GM23338 (cell line): ENCODE results near the gene CORO1C. TPM values are rescaled to one million over a fixed set of nuclear protein-coding genes. Genes with fewer than 3 reads are reported as not detected.

Experiments
- ATAC-seq: fragments of 200-7000 bp; cut with Tn5 transposase; 3 replicates; pipeline ENCODE4 v1.9.1; 2020
- DNase-seq: peaks from one replicate; pipeline ENCODE4 v3.0.0-alpha.2; 2015; ENCODE audit warnings: low spot score
- H2AFZ ChIP-seq: fragments of 200-600 bp; sonication (generic); 2 replicates; pipeline ENCODE4 v1.8.0; 2016; ENCODE audit warnings: antibody characterized with exemption, mild to moderate bottlenecking, moderate library complexity
- H3F3A ChIP-seq: fragments of 200-600 bp; sonication (generic); replicated peaks from 2 replicates; pipeline ENCODE4 v1.8.0; 2017; ENCODE audit warnings: antibody characterized with exemption, mixed run types, low read depth
- H3K27ac ChIP-seq: fragments of 200-600 bp; sonication (generic); 2 replicates; pipeline ENCODE4 v1.6.1; 2016; ENCODE audit warnings: low read depth
- H3K27me3 ChIP-seq: fragments of 200-600 bp; sonication (generic); 2 replicates; pipeline ENCODE4 v1.8.0; 2016; ENCODE audit warnings: mild to moderate bottlenecking, mixed run types, moderate library complexity; ENCODE audit not compliant: insufficient read depth
- H3K36me3 ChIP-seq: fragments of 200-600 bp; sonication (generic); 2 replicates; pipeline ENCODE4 v1.8.0; 2016; ENCODE audit warnings: mild to moderate bottlenecking; ENCODE audit not compliant: insufficient read depth
- H3K4me1 ChIP-seq: fragments of 200-600 bp; sonication (generic); 2 replicates; pipeline ENCODE4 v1.8.0; 2016; ENCODE audit warnings: mild to moderate bottlenecking, moderate library complexity; ENCODE audit not compliant: insufficient read depth
- H3K4me2 ChIP-seq: fragments of 200-600 bp; sonication (generic); 2 replicates; pipeline ENCODE4 v1.7.1; 2017; ENCODE audit warnings: mixed run types
- H3K4me3 ChIP-seq: fragments of 200-600 bp; sonication (generic); 2 replicates; pipeline ENCODE4 v1.6.1; 2016; ENCODE audit warnings: mixed run types
- H3K79me2 ChIP-seq: fragments of 200-600 bp; sonication (generic); replicated peaks from 2 replicates; pipeline ENCODE4 v1.8.0; 2017; ENCODE audit warnings: mild to moderate bottlenecking; ENCODE audit not compliant: insufficient read depth
- H3K9me2 ChIP-seq: fragments of 200-600 bp; sonication (generic); 2 replicates; pipeline ENCODE4 v1.8.0; 2017; ENCODE audit not compliant: insufficient read depth
- H4K20me1 ChIP-seq: fragments of 200-600 bp; sonication (generic); replicated peaks from 2 replicates; pipeline ENCODE4 v1.8.0; 2017; ENCODE audit warnings: mild to moderate bottlenecking; ENCODE audit not compliant: insufficient read depth
- H3K27ac Mint-ChIP-seq: 2 replicates; pipeline ENCODE4 v1.8.0; 2020; ENCODE audit warnings: inconsistent platforms, mild to moderate bottlenecking, moderate library complexity, mixed read lengths
- H3K27me3 Mint-ChIP-seq: 3 replicates; pipeline ENCODE4 v1.8.0; 2022; ENCODE audit warnings: low read depth, mild to moderate bottlenecking, moderate library complexity, mixed read lengths, inconsistent platforms; ENCODE audit not compliant: insufficient read depth, poor library complexity
- H3K36me3 Mint-ChIP-seq: 3 replicates; pipeline ENCODE4 v1.8.0; 2021; ENCODE audit warnings: low read depth, mild to moderate bottlenecking, inconsistent platforms, moderate library complexity, mixed read lengths
- H3K4me1 Mint-ChIP-seq: 3 replicates; pipeline ENCODE4 v1.8.0; 2020; ENCODE audit warnings: mild to moderate bottlenecking, inconsistent platforms, mixed read lengths
- H3K4me3 Mint-ChIP-seq: 3 replicates; pipeline ENCODE4 v1.8.0; 2021; ENCODE audit warnings: moderate library complexity, mild to moderate bottlenecking, inconsistent platforms, mixed read lengths
- H3K9me3 Mint-ChIP-seq: 3 replicates; pipeline ENCODE4 v1.8.0; 2020; ENCODE audit warnings: moderate library complexity, mild to moderate bottlenecking, inconsistent platforms, mixed read lengths
- CREB1 ChIP-seq: fragments of 250-450 bp; sonication (Bioruptor Pico); IDR thresholded peaks from 2 replicates; pipeline ENCODE4 v1.5.0; 2020; ENCODE audit warnings: low read depth, mild to moderate bottlenecking, moderate library complexity
- EZH2 ChIP-seq: fragments of 200-600 bp; sonication (generic); IDR thresholded peaks from one replicate; pipeline ENCODE4 v1.8.0; 2017; ENCODE audit warnings: antibody characterized with exemption, mild to moderate bottlenecking, low read depth; ENCODE audit not compliant: unreplicated experiment
- EZH2phosphoT487 ChIP-seq: fragments of 200-600 bp; sonication (generic); IDR thresholded peaks from one replicate; pipeline ENCODE4 v1.8.1; 2018; ENCODE audit warnings: antibody characterized with exemption; ENCODE audit not compliant: unreplicated experiment
- JUNB ChIP-seq: IDR thresholded peaks from one replicate; pipeline ENCODE4 v1.6.1; 2016; ENCODE audit warnings: antibody characterized with exemption; ENCODE audit not compliant: unreplicated experiment
- NANOG ChIP-seq: IDR thresholded peaks from 2 replicates; pipeline ENCODE4 v1.6.1; 2016; ENCODE audit warnings: antibody characterized with exemption, borderline replicate concordance
- POLR2AphosphoS5 ChIP-seq: IDR thresholded peaks from 2 replicates; pipeline ENCODE4 v1.6.1; 2016; ENCODE audit warnings: antibody characterized with exemption, low read depth
- STAT1 ChIP-seq: IDR thresholded peaks from one replicate; pipeline ENCODE4 v1.6.1; 2016; ENCODE audit warnings: antibody characterized with exemption; ENCODE audit not compliant: unreplicated experiment
- polyA plus RNA-seq: library from polyadenylated mRNA; unstranded; fragments of >200 nt; fragmentation: Nextera tagmentation; extraction: Ambion mirVana; gene quantifications from 2 replicates; pipeline ENCODE4 v1.2.1, GENCODE V29; 2016
- total RNA-seq: library from RNA; depleted of rRNA; stranded (reverse); fragments of >200 nt; shearing (Covaris generic); gene quantifications from 2 replicates; pipeline ENCODE4 v1.2.3, GENCODE V29; 2014
- TF ChIP-seq, protein P1 (sequence below), 2 experiments: fragments of 200-600 bp in 1 of 2; sonication (generic) in 1 of 2; conservative IDR thresholded peaks; 2 replicates each; pipeline versions ENCODE4 v1.5.1 to v1.6.1; 2016 to 2017; ENCODE audit warnings: antibody characterized with exemption in 2 of 2, low read depth in 2 of 2, mild to moderate bottlenecking in 2 of 2, moderate library complexity in 1 of 2
- TF ChIP-seq, protein P2 (sequence below): fragments of 250-450 bp; sonication (Bioruptor Pico); IDR thresholded peaks from 2 replicates; pipeline ENCODE4 v1.5.0; 2020; ENCODE audit warnings: mild to moderate bottlenecking, moderate library complexity
- TF ChIP-seq, protein P3 (sequence below): IDR thresholded peaks from one replicate; pipeline ENCODE4 v1.6.1; 2018; ENCODE audit warnings: antibody characterized with exemption; ENCODE audit not compliant: unreplicated experiment
- TF ChIP-seq, protein P4 (sequence below): IDR thresholded peaks from 2 replicates; pipeline ENCODE4 v1.6.1; 2016; ENCODE audit warnings: antibody characterized with exemption

CORO1C gene
- total and polyA plus RNA-seq, 2 experiments from 2014 or later = 59.2 to 89.5 TPM

DNA sequence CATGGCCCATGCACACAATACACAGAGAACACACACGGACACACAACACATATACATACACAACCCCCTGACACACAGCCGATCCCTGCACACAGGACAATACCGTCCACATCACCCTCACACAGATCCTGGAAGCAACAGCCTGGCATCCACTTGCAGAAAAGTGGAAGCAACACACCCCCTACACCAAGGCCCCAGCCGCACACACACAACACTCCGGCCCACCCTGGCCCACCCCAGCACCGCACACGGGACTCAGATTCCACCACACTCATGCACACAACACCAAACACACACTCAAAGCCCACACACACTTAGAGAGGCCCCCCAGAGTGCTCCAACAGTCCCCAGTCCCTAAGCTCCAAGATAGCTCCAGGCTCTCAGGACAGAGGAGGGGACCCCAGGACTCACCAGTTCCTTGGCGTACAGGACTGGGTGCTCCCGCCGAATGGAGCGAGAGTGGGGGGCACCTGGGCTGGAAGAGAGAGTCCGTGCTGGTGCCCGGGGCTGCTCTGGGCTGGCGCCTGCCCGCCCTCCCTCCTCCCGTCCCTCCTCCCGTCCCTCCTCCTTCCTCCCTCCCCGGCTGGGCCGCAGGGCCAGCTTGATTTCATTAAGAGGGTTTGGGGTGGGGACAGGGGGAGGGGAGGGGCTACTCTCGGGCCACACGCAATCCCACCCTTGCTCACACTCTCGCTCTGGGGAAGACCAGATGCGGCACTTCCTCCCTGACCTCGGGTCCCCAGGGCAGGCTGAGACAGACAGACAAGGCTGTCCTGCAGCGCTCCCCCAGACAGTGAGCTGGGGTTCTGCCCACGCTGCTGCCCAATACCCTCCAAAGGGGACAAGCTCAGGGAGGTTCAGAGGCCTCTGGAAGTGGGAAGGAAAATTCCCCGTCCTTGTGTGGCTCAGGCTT lies 133.5 kb downstream of the CORO1C start, which contains the start of gene TMEM119:
TMEM119 (minus strand) TSS at position 526 of the 913 bp plus-strand sequence. CDS start 5,701 bp downstream, outside the sequence.
- no peak within 1 kb of the TSS for H3K4me2 ChIP-seq
- no peaks in the 10 kb centered on the region for H3K36me3 ChIP-seq
- ATAC-seq = peak; percentile 40
- peak within 1 kb of the TSS; percentile 39 for H3K27ac Mint-ChIP-seq
- H3K36me3 Mint-ChIP-seq = no peaks in the 10 kb centered on the region
- no peaks in the 10 kb centered on the region for H3K9me2 ChIP-seq
- no peaks in the 10 kb centered on the region for H3K9me3 Mint-ChIP-seq
- no peak for DNase-seq
- H3K79me2 ChIP-seq = no peaks in the 10 kb centered on the region
- no peaks in the 10 kb centered on the region for H4K20me1 ChIP-seq
- TF ChIP-seq, protein P1, sequence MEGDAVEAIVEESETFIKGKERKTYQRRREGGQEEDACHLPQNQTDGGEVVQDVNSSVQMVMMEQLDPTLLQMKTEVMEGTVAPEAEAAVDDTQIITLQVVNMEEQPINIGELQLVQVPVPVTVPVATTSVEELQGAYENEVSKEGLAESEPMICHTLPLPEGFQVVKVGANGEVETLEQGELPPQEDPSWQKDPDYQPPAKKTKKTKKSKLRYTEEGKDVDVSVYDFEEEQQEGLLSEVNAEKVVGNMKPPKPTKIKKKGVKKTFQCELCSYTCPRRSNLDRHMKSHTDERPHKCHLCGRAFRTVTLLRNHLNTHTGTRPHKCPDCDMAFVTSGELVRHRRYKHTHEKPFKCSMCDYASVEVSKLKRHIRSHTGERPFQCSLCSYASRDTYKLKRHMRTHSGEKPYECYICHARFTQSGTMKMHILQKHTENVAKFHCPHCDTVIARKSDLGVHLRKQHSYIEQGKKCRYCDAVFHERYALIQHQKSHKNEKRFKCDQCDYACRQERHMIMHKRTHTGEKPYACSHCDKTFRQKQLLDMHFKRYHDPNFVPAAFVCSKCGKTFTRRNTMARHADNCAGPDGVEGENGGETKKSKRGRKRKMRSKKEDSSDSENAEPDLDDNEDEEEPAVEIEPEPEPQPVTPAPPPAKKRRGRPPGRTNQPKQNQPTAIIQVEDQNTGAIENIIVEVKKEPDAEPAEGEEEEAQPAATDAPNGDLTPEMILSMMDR (conservative IDR thresholded peaks at IDR 0.05; ENCODE audit: low read depth in 2 of 2) = no peak
- TF ChIP-seq, protein P2, sequence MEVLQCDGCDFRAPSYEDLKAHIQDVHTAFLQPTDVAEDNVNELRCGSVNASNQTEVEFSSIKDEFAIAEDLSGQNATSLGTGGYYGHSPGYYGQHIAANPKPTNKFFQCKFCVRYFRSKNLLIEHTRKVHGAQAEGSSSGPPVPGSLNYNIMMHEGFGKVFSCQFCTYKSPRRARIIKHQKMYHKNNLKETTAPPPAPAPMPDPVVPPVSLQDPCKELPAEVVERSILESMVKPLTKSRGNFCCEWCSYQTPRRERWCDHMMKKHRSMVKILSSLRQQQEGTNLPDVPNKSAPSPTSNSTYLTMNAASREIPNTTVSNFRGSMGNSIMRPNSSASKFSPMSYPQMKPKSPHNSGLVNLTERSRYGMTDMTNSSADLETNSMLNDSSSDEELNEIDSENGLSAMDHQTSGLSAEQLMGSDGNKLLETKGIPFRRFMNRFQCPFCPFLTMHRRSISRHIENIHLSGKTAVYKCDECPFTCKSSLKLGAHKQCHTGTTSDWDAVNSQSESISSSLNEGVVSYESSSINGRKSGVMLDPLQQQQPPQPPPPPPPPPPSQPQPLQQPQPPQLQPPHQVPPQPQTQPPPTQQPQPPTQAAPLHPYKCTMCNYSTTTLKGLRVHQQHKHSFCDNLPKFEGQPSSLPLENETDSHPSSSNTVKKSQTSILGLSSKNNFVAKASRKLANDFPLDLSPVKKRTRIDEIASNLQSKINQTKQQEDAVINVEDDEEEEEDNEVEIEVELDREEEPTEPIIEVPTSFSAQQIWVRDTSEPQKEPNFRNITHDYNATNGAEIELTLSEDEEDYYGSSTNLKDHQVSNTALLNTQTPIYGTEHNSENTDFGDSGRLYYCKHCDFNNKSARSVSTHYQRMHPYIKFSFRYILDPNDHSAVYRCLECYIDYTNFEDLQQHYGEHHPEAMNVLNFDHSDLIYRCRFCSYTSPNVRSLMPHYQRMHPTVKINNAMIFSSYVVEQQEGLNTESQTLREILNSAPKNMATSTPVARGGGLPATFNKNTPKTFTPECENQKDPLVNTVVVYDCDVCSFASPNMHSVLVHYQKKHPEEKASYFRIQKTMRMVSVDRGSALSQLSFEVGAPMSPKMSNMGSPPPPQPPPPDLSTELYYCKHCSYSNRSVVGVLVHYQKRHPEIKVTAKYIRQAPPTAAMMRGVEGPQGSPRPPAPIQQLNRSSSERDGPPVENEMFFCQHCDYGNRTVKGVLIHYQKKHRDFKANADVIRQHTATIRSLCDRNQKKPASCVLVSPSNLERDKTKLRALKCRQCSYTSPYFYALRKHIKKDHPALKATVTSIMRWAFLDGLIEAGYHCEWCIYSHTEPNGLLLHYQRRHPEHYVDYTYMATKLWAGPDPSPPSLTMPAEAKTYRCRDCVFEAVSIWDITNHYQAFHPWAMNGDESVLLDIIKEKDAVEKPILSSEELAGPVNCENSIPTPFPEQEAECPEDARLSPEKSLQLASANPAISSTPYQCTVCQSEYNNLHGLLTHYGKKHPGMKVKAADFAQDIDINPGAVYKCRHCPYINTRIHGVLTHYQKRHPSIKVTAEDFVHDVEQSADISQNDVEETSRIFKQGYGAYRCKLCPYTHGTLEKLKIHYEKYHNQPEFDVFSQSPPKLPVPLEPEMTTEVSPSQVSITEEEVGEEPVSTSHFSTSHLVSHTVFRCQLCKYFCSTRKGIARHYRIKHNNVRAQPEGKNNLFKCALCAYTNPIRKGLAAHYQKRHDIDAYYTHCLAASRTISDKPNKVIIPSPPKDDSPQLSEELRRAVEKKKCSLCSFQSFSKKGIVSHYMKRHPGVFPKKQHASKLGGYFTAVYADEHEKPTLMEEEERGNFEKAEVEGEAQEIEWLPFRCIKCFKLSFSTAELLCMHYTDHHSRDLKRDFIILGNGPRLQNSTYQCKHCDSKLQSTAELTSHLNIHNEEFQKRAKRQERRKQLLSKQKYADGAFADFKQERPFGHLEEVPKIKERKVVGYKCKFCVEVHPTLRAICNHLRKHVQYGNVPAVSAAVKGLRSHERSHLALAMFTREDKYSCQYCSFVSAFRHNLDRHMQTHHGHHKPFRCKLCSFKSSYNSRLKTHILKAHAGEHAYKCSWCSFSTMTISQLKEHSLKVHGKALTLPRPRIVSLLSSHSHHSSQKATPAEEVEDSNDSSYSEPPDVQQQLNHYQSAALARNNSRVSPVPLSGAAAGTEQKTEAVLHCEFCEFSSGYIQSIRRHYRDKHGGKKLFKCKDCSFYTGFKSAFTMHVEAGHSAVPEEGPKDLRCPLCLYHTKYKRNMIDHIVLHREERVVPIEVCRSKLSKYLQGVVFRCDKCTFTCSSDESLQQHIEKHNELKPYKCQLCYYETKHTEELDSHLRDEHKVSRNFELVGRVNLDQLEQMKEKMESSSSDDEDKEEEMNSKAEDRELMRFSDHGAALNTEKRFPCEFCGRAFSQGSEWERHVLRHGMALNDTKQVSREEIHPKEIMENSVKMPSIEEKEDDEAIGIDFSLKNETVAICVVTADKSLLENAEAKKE (CRISPR knock-in tag) = no peak
- no peak for TF ChIP-seq CREB1
- no peak for TF ChIP-seq EZH2
- TF ChIP-seq NANOG = no peak
- no peak for TF ChIP-seq POLR2AphosphoS5
- TF ChIP-seq, protein P3, sequence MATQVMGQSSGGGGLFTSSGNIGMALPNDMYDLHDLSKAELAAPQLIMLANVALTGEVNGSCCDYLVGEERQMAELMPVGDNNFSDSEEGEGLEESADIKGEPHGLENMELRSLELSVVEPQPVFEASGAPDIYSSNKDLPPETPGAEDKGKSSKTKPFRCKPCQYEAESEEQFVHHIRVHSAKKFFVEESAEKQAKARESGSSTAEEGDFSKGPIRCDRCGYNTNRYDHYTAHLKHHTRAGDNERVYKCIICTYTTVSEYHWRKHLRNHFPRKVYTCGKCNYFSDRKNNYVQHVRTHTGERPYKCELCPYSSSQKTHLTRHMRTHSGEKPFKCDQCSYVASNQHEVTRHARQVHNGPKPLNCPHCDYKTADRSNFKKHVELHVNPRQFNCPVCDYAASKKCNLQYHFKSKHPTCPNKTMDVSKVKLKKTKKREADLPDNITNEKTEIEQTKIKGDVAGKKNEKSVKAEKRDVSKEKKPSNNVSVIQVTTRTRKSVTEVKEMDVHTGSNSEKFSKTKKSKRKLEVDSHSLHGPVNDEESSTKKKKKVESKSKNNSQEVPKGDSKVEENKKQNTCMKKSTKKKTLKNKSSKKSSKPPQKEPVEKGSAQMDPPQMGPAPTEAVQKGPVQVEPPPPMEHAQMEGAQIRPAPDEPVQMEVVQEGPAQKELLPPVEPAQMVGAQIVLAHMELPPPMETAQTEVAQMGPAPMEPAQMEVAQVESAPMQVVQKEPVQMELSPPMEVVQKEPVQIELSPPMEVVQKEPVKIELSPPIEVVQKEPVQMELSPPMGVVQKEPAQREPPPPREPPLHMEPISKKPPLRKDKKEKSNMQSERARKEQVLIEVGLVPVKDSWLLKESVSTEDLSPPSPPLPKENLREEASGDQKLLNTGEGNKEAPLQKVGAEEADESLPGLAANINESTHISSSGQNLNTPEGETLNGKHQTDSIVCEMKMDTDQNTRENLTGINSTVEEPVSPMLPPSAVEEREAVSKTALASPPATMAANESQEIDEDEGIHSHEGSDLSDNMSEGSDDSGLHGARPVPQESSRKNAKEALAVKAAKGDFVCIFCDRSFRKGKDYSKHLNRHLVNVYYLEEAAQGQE = no peak
- TF ChIP-seq JUNB = no peak
- TF ChIP-seq, protein P4, sequence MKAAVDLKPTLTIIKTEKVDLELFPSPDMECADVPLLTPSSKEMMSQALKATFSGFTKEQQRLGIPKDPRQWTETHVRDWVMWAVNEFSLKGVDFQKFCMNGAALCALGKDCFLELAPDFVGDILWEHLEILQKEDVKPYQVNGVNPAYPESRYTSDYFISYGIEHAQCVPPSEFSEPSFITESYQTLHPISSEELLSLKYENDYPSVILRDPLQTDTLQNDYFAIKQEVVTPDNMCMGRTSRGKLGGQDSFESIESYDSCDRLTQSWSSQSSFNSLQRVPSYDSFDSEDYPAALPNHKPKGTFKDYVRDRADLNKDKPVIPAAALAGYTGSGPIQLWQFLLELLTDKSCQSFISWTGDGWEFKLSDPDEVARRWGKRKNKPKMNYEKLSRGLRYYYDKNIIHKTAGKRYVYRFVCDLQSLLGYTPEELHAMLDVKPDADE = no peak
- no peak for TF ChIP-seq EZH2phosphoT487
- TF ChIP-seq STAT1 = no peak
- no peak within 1 kb of the TSS for H3K4me3 ChIP-seq
- no peak within 1 kb of the TSS for H3K4me3 Mint-ChIP-seq
- peaks cover 2% of the 10 kb centered on the region for H3K27me3 Mint-ChIP-seq
- no peaks in the 10 kb centered on the region for H3K27me3 ChIP-seq
- H3F3A ChIP-seq = no peaks in the 10 kb centered on the region
- no peak within 1 kb of the TSS for H3K27ac ChIP-seq
- H2AFZ ChIP-seq = no peak within 1 kb of the TSS
- H3K4me1 Mint-ChIP-seq = peaks cover 10% of the 10 kb centered on the region
- no peaks in the 10 kb centered on the region; the same call in 1 of the 2 replicates for H3K4me1 ChIP-seq
